Measurements from ENCODE around the gene GRAMD1B.

The GRAMD1B gene

GRCh38 chr11:123526027-123526805 is 96.1 kb downstream of the GRAMD1B start:
- peaks cover 0 to 5% (median 0%) of the 10 kb centered on the region in 5 donors for H3K9me3 ChIP-seq (ENCODE audit: control insufficient read depth in 5 of 5, low read length in 5 of 5)
- H3K4me3 ChIP-seq (ENCODE audit: low read depth in 1 of 5, low read length in 5 of 5), result no peak overlapping the region
- peaks cover 0 to 11% (median 8%) of the 10 kb centered on the region in 5 donors for H3K27me3 ChIP-seq (ENCODE audit: control insufficient read depth in 5 of 5, insufficient read depth in 4 of 5, low read length in 5 of 5)
- H3K4me1 ChIP-seq (ENCODE audit: control insufficient read depth in 5 of 5, insufficient read depth in 5 of 5, low read length in 5 of 5), result no peaks in the 10 kb centered on the region
- no peak overlapping the region for H3K27ac ChIP-seq (ENCODE audit: low read depth, low read length)
- no peak overlapping the region for H3K9ac ChIP-seq (ENCODE audit: low read length in 5 of 5)
- no peaks in the 10 kb centered on the region for H3K36me3 ChIP-seq (ENCODE audit: control insufficient read depth in 5 of 5, insufficient read depth in 5 of 5, low read length in 5 of 5)

DNA sequence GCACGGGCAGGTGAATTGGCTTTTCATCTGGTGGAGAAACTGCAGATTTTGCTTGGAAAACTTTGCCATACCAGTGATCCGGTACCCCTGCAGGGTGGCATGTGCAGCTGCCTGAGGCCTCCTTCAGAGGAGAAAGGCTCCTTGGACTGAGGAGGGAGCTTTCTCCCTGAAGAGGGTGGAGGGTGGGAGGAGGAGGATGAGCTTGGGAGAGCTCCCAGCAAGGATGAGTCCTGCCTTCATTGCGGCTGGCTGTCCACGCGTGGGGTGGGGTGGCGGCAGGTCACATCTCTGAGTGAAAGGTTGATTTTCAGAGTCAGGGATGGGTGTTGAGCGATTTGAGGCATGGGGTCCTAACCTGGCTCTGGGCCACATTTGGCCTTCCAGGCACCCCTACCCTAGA is 96.8 kb downstream of the GRAMD1B start:
- no peaks in the 10 kb centered on the region for H3K9me3 ChIP-seq (ENCODE audit: control insufficient read depth in 5 of 5, low read length in 5 of 5)
- H3K36me3 ChIP-seq (ENCODE audit: control insufficient read depth in 5 of 5, insufficient read depth in 5 of 5, low read length in 5 of 5), result no peaks in the 10 kb centered on the region
- no peaks in the 10 kb centered on the region for H3K4me1 ChIP-seq (ENCODE audit: control insufficient read depth in 5 of 5, insufficient read depth in 5 of 5, low read length in 5 of 5)
- H3K4me3 ChIP-seq (ENCODE audit: low read depth in 1 of 5, low read length in 5 of 5), result no peak overlapping the region
- peaks cover 0 to 11% (median 8%) of the 10 kb centered on the region in 5 donors for H3K27me3 ChIP-seq (ENCODE audit: control insufficient read depth in 5 of 5, insufficient read depth in 4 of 5, low read length in 5 of 5)
- H3K27ac ChIP-seq (ENCODE audit: low read depth, low read length), result no peak overlapping the region
- no peak overlapping the region for H3K9ac ChIP-seq (ENCODE audit: low read length in 5 of 5)

GRCh38 chr11:123527526-123527925 is 97.5 kb downstream of the GRAMD1B start:
- H3K27ac ChIP-seq (ENCODE audit: low read depth, low read length), result no peak overlapping the region
- no peaks in the 10 kb centered on the region for H3K36me3 ChIP-seq (ENCODE audit: control insufficient read depth in 5 of 5, insufficient read depth in 5 of 5, low read length in 5 of 5)
- peaks cover 0 to 11% (median 8%) of the 10 kb centered on the region in 5 donors for H3K27me3 ChIP-seq (ENCODE audit: control insufficient read depth in 5 of 5, insufficient read depth in 4 of 5, low read length in 5 of 5)

GRCh38 chr11:123527947-123528346 is 97.9 kb downstream of the GRAMD1B start:
- Histone ChIP-seq H3K4me3 (ENCODE audit: low read depth in 1 of 5, low read length in 5 of 5) (no peak overlapping the region), H3K36me3 (ENCODE audit: control insufficient read depth in 5 of 5, insufficient read depth in 5 of 5, low read length in 5 of 5) (no peaks in the 10 kb centered on the region), H3K27me3 (ENCODE audit: control insufficient read depth in 5 of 5, insufficient read depth in 4 of 5, low read length in 5 of 5) (peaks cover 0 to 11% (median 8%) of the 10 kb centered on the region in 5 donors), H3K27ac (ENCODE audit: low read depth, low read length) (no peak overlapping the region), H3K9ac (ENCODE audit: low read length in 5 of 5) (no peak overlapping the region), H3K4me1 (ENCODE audit: control insufficient read depth in 5 of 5, insufficient read depth in 5 of 5, low read length in 5 of 5) (no peaks in the 10 kb centered on the region), H3K9me3 (ENCODE audit: control insufficient read depth in 5 of 5, low read length in 5 of 5) (no peaks in the 10 kb centered on the region)

More at GRCh38 chr11:123527526-123527925, 97.5 kb downstream of the GRAMD1B start:
- no peak overlapping the region for H3K4me3 ChIP-seq (ENCODE audit: low read depth in 1 of 5, low read length in 5 of 5)
- H3K9ac ChIP-seq (ENCODE audit: low read length in 5 of 5), result no peak overlapping the region
- no peaks in the 10 kb centered on the region for H3K4me1 ChIP-seq (ENCODE audit: control insufficient read depth in 5 of 5, insufficient read depth in 5 of 5, low read length in 5 of 5)
- no peaks in the 10 kb centered on the region for H3K9me3 ChIP-seq (ENCODE audit: control insufficient read depth in 5 of 5, low read length in 5 of 5)

- Histone ChIP-seq H3K27me3 (ENCODE audit: control insufficient read depth in 5 of 5, insufficient read depth in 4 of 5, low read length in 5 of 5) (peaks cover 0 to 2% (median 0%) of the 10 kb centered on the region in 5 donors), H3K27ac (ENCODE audit: low read depth, low read length) (no peak overlapping the region), H3K4me1 (ENCODE audit: control insufficient read depth in 5 of 5, insufficient read depth in 5 of 5, low read length in 5 of 5) (no peaks in the 10 kb centered on the region), H3K36me3 (ENCODE audit: control insufficient read depth in 5 of 5, insufficient read depth in 5 of 5, low read length in 5 of 5) (no peaks in the 10 kb centered on the region), H3K4me3 (ENCODE audit: low read depth in 1 of 5, low read length in 5 of 5) (no peak overlapping the region), H3K9me3 (ENCODE audit: control insufficient read depth in 5 of 5, low read length in 5 of 5) (no peaks in the 10 kb centered on the region), H3K9ac (ENCODE audit: low read length in 5 of 5) (no peak overlapping the region)
Observed at GRCh38 chr11:123531325-123531724, 101.3 kb downstream of the GRAMD1B start.

GRCh38 chr11:123532131-123532530 is 102.1 kb downstream of the GRAMD1B start:
- Histone ChIP-seq H3K9me3 (ENCODE audit: control insufficient read depth in 5 of 5, low read length in 5 of 5) (no peaks in the 10 kb centered on the region), H3K4me1 (ENCODE audit: control insufficient read depth in 5 of 5, insufficient read depth in 5 of 5, low read length in 5 of 5) (peaks cover 0 to 6% (median 4%) of the 10 kb centered on the region in 5 donors), H3K36me3 (ENCODE audit: control insufficient read depth in 5 of 5, insufficient read depth in 5 of 5, low read length in 5 of 5) (no peaks in the 10 kb centered on the region), H3K9ac (ENCODE audit: low read length in 5 of 5) (no peak overlapping the region), H3K27ac (ENCODE audit: low read depth, low read length) (no peak overlapping the region), H3K4me3 (ENCODE audit: low read depth in 1 of 5, low read length in 5 of 5) (no peak overlapping the region), H3K27me3 (ENCODE audit: control insufficient read depth in 5 of 5, insufficient read depth in 4 of 5, low read length in 5 of 5) (no peaks in the 10 kb centered on the region)

DNA sequence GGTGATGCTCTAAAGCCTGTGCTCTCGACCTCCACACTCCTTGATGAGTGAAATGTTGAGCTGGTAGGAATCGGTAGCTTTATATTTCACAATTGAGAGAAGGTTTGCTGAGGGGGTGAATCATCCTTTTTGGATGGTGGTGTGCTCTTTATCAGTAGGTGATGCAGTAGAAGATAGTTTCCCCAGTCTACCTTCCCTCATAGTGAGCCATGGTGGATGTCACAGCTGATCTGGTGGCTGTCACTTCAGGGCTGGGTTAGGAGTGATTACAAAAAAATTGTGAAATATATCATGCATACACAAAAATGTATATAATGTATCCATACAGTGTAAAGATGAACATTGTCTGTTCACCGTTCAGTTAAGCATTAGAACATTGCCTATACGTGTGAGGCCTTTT is 105.3 kb downstream of the GRAMD1B start:
- Histone ChIP-seq H3K27me3 (ENCODE audit: control insufficient read depth in 5 of 5, insufficient read depth in 4 of 5, low read length in 5 of 5) (no peaks in the 10 kb centered on the region), H3K27ac (ENCODE audit: low read depth, low read length) (no peak overlapping the region), H3K9me3 (ENCODE audit: control insufficient read depth in 5 of 5, low read length in 5 of 5) (no peaks in the 10 kb centered on the region), H3K36me3 (ENCODE audit: control insufficient read depth in 5 of 5, insufficient read depth in 5 of 5, low read length in 5 of 5) (no peaks in the 10 kb centered on the region), H3K4me3 (ENCODE audit: low read depth in 1 of 5, low read length in 5 of 5) (no peak overlapping the region), H3K9ac (ENCODE audit: low read length in 5 of 5) (no peak overlapping the region), H3K4me1 (ENCODE audit: control insufficient read depth in 5 of 5, insufficient read depth in 5 of 5, low read length in 5 of 5) (peaks cover 0 to 6% (median 4%) of the 10 kb centered on the region in 5 donors)

DNA sequence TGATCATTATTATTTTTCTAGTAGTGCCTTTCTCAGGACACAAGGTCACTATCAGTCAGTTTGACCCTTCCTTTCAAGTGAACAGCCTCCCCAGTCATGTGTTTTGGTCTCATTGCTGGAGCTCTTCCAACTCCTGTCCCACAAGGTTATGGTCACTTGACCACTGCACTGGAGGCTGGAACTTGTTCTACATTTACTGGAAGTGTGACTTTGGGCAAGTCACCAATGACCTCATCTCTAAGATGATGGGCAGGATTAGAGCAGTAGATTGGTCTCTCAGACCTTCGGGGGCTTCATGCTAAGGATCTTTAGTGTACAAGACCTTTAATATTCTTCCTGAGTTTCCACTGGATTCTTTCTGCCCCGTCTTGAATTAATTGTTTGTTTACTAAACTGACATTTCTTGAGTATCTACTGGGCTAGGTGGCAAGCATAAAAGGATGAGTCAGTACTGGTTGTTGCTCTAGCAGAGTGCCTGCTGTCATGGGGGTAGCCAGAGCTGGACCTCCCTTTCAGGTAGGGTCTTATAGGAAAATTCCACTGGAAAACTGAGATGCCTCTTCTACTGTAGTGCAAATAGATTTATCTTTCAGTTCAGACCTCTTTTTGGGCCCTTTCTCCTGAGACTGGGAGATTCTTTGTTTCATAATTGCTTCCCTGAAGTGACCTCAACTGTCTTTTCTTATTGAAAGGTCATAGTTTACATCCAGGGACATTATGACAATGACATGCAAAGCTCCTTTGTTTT is 106.8 kb downstream of the GRAMD1B start:
- peaks cover 0 to 6% (median 4%) of the 10 kb centered on the region in 5 donors for H3K4me1 ChIP-seq (ENCODE audit: control insufficient read depth in 5 of 5, insufficient read depth in 5 of 5, low read length in 5 of 5)
- no peaks in the 10 kb centered on the region for H3K9me3 ChIP-seq (ENCODE audit: control insufficient read depth in 5 of 5, low read length in 5 of 5)
- H3K4me3 ChIP-seq (ENCODE audit: low read depth in 1 of 5, low read length in 5 of 5), result no peak overlapping the region
- H3K9ac ChIP-seq (ENCODE audit: low read length in 5 of 5), result no peak overlapping the region
- no peaks in the 10 kb centered on the region for H3K27me3 ChIP-seq (ENCODE audit: control insufficient read depth in 5 of 5, insufficient read depth in 4 of 5, low read length in 5 of 5)
- H3K27ac ChIP-seq (ENCODE audit: low read depth, low read length), result no peak overlapping the region
- no peaks in the 10 kb centered on the region for H3K36me3 ChIP-seq (ENCODE audit: control insufficient read depth in 5 of 5, insufficient read depth in 5 of 5, low read length in 5 of 5)

- no peak overlapping the region for H3K27ac ChIP-seq (ENCODE audit: low read depth, low read length)
- H3K9me3 ChIP-seq (ENCODE audit: control insufficient read depth in 5 of 5, low read length in 5 of 5), result no peaks in the 10 kb centered on the region
- no peak overlapping the region for H3K9ac ChIP-seq (ENCODE audit: low read length in 5 of 5)
- no peaks in the 10 kb centered on the region for H3K27me3 ChIP-seq (ENCODE audit: control insufficient read depth in 5 of 5, insufficient read depth in 4 of 5, low read length in 5 of 5)
- H3K36me3 ChIP-seq (ENCODE audit: control insufficient read depth in 5 of 5, insufficient read depth in 5 of 5, low read length in 5 of 5), result no peaks in the 10 kb centered on the region
- no peak overlapping the region for H3K4me3 ChIP-seq (ENCODE audit: low read depth in 1 of 5, low read length in 5 of 5)
- peaks cover 0 to 6% (median 4%) of the 10 kb centered on the region in 5 donors for H3K4me1 ChIP-seq (ENCODE audit: control insufficient read depth in 5 of 5, insufficient read depth in 5 of 5, low read length in 5 of 5)
Observed at GRCh38 chr11:123537726-123538125, 107.7 kb downstream of the GRAMD1B start.

DNA sequence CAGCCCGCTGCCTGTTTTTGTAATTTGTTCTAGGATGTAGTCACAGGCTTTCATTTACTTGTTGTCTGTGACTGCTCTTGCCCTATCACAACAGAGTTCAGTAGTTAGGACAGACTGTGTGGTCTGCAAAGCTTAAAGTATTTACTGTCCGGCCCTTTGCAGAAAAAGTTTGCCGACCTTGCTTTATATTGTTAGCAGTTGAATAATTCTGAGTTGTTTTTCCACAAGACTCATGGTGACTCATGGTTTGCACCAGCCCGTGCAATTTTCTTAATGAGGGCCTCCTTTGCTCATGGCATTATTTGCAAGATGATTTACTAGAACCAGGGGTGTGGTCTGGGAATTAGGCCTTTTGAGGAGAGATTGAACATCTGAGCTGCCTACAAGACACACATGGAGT is 113.7 kb downstream of the GRAMD1B start:
- Histone ChIP-seq H3K9ac (ENCODE audit: low read length in 5 of 5) (no peak overlapping the region), H3K27me3 (ENCODE audit: control insufficient read depth in 5 of 5, insufficient read depth in 4 of 5, low read length in 5 of 5) (no peaks in the 10 kb centered on the region), H3K4me1 (ENCODE audit: control insufficient read depth in 5 of 5, insufficient read depth in 5 of 5, low read length in 5 of 5) (no peaks in the 10 kb centered on the region), H3K9me3 (ENCODE audit: control insufficient read depth in 5 of 5, low read length in 5 of 5) (no peaks in the 10 kb centered on the region), H3K27ac (ENCODE audit: low read depth, low read length) (no peak overlapping the region), H3K4me3 (ENCODE audit: low read depth in 1 of 5, low read length in 5 of 5) (no peak overlapping the region), H3K36me3 (ENCODE audit: control insufficient read depth in 5 of 5, insufficient read depth in 5 of 5, low read length in 5 of 5) (no peaks in the 10 kb centered on the region)

All from subcutaneous abdominal adipose tissue (tissue), 5 donors.